Activated CD8-positive, alpha-beta T cell treated with anti-CD3 and anti-CD28 coated beads for 36 hours (primary cell): ENCODE results near the gene EXPH5. TPM values are rescaled to one million over a fixed set of nuclear protein-coding genes. Genes with fewer than 3 reads are reported as not detected.
"Not testable (repeated sequence)": the region's sequence is repeated elsewhere in the genome, so short reads cannot be mapped to it uniquely, and the experiment has no call there.

Source experiments
- ATAC-seq: fragments of 200-7000 bp; cut with Tn5 transposase; one replicate; pipeline ENCODE4 v1.10.0; 2021; ENCODE audit warnings: mild to moderate bottlenecking, moderate library complexity
- CTCF ChIA-PET: fragments of 350-600 bp; sonication (Branson Sonifier 250); formaldehyde crosslinking; loops from one replicate; lab custom pipeline; 2021; ENCODE audit warnings: antibody characterized with exemption; lab: Charles Lee
- POLR2A ChIA-PET: fragments of 350-600 bp; sonication (Branson Sonifier 250); formaldehyde crosslinking; loops from one replicate; lab custom pipeline; 2021; ENCODE audit warnings: antibody characterized with exemption; lab: Charles Lee
- DNase-seq: peaks from one replicate; pipeline ENCODE4 v3.0.0-alpha.2; 2020
- H3K27ac Mint-ChIP-seq: one replicate; pipeline ENCODE4 v1.8.0; 2021; ENCODE audit warnings: mild to moderate bottlenecking, mixed read lengths
- H3K27me3 Mint-ChIP-seq: one replicate; pipeline ENCODE4 v1.8.0; 2021; ENCODE audit warnings: mixed read lengths
- H3K36me3 Mint-ChIP-seq: one replicate; pipeline ENCODE4 v1.8.0; 2021; ENCODE audit warnings: low read depth, mixed read lengths
- H3K4me1 Mint-ChIP-seq: one replicate; pipeline ENCODE4 v1.8.0; 2021; ENCODE audit warnings: low read depth, mixed read lengths
- H3K4me3 Mint-ChIP-seq: one replicate; pipeline ENCODE4 v1.8.0; 2021; ENCODE audit warnings: mild to moderate bottlenecking, moderate library complexity, mixed read lengths
- H3K9me3 Mint-ChIP-seq: one replicate; pipeline ENCODE4 v1.8.0; 2021; ENCODE audit warnings: mixed read lengths
- CTCF ChIP-seq: fragments of 200-600 bp; IDR thresholded peaks from one replicate; pipeline ENCODE4 v1.8.0; 2022; ENCODE audit warnings: antibody characterized with exemption, mild to moderate bottlenecking
- intact Hi-C: fragments of 100-400 bp; cut with micrococcal nuclease; formaldehyde crosslinking; loops from one replicate; pipeline ENCODE4 v1.10.0; 2022
- total RNA-seq, 2 experiments: library from RNA; stranded (reverse); gene quantifications; one replicate each; pipeline ENCODE4 v1.2.3, GENCODE V29; 2021

The EXPH5 gene
- total RNA-seq, 2 experiments from 2014 or later, result 2.9 to 4.1 TPM

DNA sequence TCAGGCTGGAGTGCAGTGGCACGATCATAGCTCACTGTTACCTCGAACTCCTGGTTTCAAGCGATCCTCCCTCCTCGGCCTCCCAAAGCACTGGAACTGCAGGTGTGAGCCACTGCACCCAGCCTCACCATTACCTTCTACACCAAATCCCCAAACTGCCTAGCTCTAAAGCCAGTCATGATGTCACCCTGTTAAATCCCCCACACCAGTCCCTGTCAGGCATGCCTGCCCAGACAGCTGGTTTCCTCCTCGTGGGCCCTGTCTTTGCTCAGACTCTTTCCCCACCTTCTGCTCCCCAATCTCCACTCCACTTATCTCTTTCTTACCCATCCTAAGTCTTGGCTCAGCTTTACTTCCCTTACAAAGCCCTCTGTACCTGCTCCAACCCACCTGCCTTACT lies 12.5 kb upstream of the EXPH5 start:
- intact Hi-C loops, result no loop called here
- Mint-ChIP-seq H3K27me3 (peaks cover 6% of the 10 kb centered on the region), H3K9me3 (no peaks in the 10 kb centered on the region)

DNA sequence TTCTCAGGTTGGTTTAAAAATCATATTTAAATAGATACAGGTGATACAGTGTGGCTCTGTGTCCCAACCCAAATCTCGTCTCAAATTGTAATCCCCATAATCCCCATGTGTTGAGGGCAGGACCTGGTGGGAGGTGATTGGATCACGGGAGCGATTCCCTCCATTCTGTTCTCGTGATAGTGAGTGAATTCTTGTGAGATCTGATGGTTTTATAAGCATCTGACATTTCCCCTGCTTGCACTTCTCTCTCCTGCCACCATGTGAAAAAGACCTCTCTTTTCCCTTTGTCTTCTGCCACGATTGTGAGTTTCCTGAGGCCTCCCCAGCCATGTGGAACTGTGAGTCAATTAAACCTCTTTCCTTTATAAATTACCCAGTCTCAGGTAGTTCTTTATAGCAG lies 9.2 kb upstream of the EXPH5 start:
- intact Hi-C loops, ATAC-seq, H3K4me3 Mint-ChIP-seq, H3K36me3 Mint-ChIP-seq, H3K27ac Mint-ChIP-seq, DNase-seq, H3K9me3 Mint-ChIP-seq, H3K4me1 Mint-ChIP-seq, H3K27me3 Mint-ChIP-seq: not testable (repeated sequence)
- ChIA-PET POLR2A (interaction anchor here (1.5 kb wide), 1 partner anchor 10 kb away, joined by 3 read pairs; the partner anchor contains the start of gene EXPH5), CTCF (interaction anchor here (1.3 kb wide), 1 partner anchor 14 kb away, joined by 4 read pairs; no protein-coding TSS in a partner anchor)

More for the DNA sequence above, 12.5 kb upstream of the EXPH5 start:
- Mint-ChIP-seq H3K4me3 (no peak overlapping the region), H3K27ac (no peak overlapping the region), H3K4me1 (no peaks in the 10 kb centered on the region), H3K36me3 (no peaks in the 10 kb centered on the region)
- ChIA-PET POLR2A (no interaction called here), CTCF (interaction anchor here (2.0 kb wide), 1 partner anchor 9 kb away, joined by 7 read pairs; no protein-coding TSS in a partner anchor)
- DNase-seq (no peak), ATAC-seq (no peak)
- no peak for TF ChIP-seq CTCF

DNA sequence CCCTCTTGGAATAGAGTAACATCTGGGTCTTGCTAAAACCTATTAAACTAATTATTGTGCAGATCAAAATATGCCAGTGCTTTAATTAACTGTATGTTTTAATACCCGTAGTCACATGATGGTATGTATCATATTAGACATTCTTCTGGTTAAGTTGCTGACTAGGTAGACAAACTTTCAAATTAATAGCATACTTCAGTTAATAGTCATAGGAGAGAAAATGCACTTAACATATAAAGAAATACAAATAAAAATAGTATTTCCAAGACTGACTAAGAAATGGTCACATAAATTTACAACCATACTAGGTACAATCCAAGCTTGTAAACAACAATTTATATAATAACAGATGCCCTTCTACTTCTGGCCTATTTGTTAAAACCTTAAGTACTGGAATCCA lies 7.6 kb upstream of the EXPH5 start:
- intact Hi-C loops, result no loop called here
- DNase-seq, result no peak
- TF ChIP-seq CTCF, result no peak
- no peak for ATAC-seq
- peaks cover 12% of the 10 kb centered on the region for H3K27me3 Mint-ChIP-seq
- H3K9me3 Mint-ChIP-seq, result no peaks in the 10 kb centered on the region
- ChIA-PET CTCF (no interaction called here), POLR2A (no interaction called here)
- H3K4me3 Mint-ChIP-seq, result no peak overlapping the region
- H3K27ac Mint-ChIP-seq, result no peak overlapping the region
- no peaks in the 10 kb centered on the region for H3K36me3 Mint-ChIP-seq
- H3K4me1 Mint-ChIP-seq, result no peaks in the 10 kb centered on the region

DNA sequence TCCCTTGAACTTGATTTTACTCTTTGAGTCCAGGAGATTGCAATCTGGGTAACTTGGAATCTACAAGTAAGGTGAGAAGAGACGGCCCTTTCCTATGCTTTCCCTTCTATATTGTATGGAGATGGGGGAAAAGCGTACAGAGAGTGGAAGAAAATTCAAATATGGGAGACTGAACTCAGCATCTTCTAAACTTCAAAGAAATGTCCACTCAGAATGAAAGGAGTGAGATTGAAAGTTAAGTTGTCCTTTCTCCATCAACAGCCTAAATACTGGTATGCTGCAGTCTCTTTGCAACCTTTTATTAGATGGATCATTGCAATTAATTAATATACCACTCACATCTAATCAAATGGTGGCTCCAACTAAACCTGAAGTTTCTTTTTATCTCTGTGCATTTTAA lies 6.4 kb upstream of the EXPH5 start:
- no peaks in the 10 kb centered on the region for H3K36me3 Mint-ChIP-seq
- no peak for DNase-seq
- POLR2A ChIA-PET, result no interaction called here
- CTCF ChIA-PET, result no interaction called here
- no peak overlapping the region for H3K27ac Mint-ChIP-seq
- ATAC-seq, result no peak
- intact Hi-C loops, result no loop called here
- no peak overlapping the region for H3K4me3 Mint-ChIP-seq
- no peak for TF ChIP-seq CTCF
- H3K9me3 Mint-ChIP-seq, result no peaks in the 10 kb centered on the region
- no peaks in the 10 kb centered on the region for H3K4me1 Mint-ChIP-seq
- peaks cover 20% of the 10 kb centered on the region for H3K27me3 Mint-ChIP-seq

- Mint-ChIP-seq H3K4me3 (no peak overlapping the region), H3K27ac (no peak overlapping the region), H3K27me3 (peaks cover 17% of the 10 kb centered on the region), H3K9me3 (no peaks in the 10 kb centered on the region), H3K4me1 (peaks cover 8% of the 10 kb centered on the region), H3K36me3 (no peaks in the 10 kb centered on the region)
- intact Hi-C loops, result no loop called here
- POLR2A ChIA-PET, result no interaction called here
- ATAC-seq (no peak), DNase-seq (no peak)
- no peak for TF ChIP-seq CTCF
- CTCF ChIA-PET, result interaction anchor here (0.9 to 1.5 kb wide), 3 partner anchors 9 to 51 kb away, joined by 3 to 5 read pairs (median 3); no protein-coding TSS in a partner anchor
Measured at GRCh38 chr11:108597736-108598355, 4.3 kb upstream of the EXPH5 start.
